HG02938 (cell line): Measurements from ENCODE around the gene ATP5PD.

Experiments
- ATAC-seq: cut with Tn5 transposase; IDR thresholded peaks from one replicate; pipeline ENCODE4 v1.9.1; 2021; ENCODE audit warnings: mild to moderate bottlenecking, moderate library complexity; ENCODE audit not compliant: unreplicated experiment

The ATP5PD gene

DNA sequence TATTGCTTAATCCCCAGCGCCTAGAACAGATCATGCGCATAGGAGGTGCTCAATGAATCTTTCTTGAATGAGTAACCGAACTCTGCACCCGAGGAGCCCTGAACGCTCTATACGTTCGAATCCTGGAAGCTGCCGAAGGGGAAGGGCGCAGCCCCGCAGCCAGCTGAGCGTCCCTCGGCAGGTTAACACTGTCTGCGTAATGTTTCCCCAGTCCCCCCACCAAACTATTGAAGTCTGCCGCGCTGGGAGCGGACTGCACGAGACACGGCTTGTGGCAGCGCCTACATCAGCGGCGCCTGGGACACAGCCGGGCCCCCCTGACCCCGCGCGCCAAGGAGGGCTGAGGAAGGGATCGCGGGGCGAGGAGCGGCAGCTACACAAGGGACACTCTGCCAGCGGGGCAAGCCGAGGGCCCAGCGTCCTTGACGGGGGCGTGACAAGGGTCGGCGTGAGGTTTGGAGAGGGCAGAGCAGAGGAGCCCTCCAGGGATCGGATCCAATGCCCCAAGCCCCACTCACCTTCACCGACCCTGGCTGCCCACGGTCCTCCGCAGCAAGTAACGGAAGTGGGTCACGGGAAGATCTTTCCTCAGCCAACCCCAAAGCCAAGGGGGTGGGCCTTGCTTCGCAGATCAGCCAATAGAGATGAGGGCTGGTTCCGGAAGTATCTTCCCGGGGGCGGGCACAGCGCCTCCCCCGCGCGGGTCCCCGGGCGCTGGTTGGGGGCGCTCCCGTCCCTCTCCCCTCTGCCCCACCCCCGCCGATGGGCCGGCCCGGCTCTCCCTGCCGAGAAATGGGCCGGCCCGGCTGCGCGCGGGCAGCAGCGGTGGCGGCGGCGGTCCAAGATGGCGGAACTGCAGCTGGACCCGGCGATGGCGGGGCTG is at the start of gene ATP5PD, which contains the start of gene KCTD2:
TSS of gene ATP5PD (minus strand) at position 563 of the 883 bp plus-strand sequence. CDS start 4,319 bp downstream, outside the sequence.
TSS of gene KCTD2 (plus strand) at position 819 of the 883 bp plus-strand sequence. CDS start at position 845, 26 bp downstream.
- peak; percentile 94 for ATAC-seq

DNA sequence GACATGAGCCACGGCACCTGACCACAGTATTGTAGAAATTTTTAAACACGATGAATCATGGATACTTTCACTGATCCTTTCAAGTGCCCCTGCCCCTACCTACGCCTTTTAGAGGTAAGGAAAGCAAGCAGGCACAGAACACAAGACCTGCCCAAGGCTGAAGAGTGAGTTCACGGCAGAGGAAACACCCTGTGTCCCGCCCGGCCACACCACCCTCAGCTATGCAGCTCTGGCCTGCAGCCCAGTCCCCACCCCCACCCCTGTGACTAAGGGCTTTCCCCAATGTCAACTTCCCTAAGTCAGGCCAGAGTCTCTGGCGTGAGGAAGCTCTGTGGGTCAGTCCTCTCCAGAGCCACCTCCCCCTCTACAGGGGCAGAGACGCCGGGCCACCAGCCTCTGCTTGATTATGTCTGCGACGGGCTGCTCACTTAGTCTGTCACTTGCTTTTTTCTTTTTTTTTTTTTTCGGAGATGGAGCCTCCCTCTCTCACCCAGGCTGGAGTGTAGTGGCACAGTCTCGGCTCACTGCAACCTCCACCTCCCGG is 49.4 kb upstream of the ATP5PD start:
- no peak for ATAC-seq

DNA sequence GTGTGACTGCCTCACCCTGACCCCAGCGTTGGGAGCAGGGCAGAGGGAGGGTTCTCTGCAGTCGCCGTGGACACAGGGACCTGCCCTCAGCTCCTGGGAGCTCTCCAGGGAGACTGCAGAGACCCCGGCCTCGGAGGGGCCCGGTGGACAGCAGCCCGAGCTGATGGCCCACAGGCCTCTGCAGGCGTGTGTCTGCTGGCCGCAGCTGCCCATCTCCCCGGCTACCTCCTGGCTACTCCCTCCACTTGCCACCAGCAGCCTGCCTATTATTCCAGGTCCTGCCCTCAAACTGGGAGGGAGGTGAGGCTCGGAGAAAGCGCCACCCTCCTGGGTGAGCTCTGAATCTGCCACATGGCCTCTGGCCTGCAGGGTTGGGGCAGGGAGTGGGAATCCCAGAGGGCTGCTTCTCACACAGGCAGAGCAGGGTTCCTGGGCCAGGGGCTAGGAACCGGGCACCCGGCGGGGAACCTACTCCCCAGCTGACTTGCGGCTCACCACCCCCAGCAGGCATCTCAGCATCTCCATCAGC is 48.2 kb upstream of the ATP5PD start:
- no peak for ATAC-seq

DNA sequence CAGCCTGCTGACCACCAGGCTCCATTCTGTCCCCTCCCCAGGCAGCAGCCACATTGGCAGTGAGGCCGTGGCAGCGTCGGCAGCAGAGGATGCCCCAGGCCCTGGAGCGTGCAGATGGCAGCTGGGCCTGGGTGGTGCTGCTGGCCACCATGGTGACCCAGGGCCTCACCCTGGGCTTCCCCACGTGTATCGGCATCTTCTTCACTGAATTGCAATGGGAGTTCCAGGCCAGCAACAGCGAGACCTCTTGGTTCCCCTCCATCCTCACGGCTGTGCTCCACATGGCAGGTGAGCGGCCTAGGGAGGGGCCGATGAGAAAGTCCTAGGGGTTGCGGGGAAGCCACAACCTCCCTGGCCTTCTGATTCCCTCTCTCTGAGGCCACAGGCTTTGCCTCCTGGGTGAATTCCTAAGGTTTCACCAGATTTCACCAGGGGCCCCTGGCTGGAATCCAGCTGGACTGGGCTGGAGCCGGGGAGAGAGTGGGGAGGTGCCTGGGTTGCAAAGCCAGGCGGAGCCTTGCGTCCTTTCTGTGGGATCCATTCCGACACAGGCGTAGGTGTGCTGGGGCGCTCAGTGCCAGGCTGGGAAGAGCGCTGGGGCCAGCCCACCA is 46.9 kb upstream of the ATP5PD start:
- no peak for ATAC-seq

DNA sequence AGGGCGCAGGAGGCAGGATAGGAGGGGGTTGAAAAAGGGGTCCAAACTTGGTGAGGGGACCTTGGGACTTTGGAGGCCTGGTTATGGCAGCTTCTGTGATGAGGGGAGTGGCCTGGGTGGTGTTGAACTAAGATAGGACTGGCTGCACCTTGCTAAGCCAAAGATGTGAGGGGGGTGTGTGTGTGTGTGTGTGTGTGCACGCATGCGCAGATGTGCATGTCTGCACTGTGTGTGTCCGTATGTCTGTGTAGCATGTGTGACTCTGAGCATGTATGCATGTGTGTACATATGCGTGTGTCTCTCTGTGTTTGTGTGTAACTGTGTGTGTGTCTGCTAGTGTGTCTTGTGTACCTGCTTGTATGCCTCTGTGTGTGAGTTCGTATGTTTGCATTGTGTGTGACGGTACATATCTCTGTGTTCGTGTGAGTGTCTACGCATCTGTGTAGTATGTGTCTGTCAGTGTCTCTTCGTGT is 45.1 kb upstream of the ATP5PD start:
- no peak for ATAC-seq

DNA sequence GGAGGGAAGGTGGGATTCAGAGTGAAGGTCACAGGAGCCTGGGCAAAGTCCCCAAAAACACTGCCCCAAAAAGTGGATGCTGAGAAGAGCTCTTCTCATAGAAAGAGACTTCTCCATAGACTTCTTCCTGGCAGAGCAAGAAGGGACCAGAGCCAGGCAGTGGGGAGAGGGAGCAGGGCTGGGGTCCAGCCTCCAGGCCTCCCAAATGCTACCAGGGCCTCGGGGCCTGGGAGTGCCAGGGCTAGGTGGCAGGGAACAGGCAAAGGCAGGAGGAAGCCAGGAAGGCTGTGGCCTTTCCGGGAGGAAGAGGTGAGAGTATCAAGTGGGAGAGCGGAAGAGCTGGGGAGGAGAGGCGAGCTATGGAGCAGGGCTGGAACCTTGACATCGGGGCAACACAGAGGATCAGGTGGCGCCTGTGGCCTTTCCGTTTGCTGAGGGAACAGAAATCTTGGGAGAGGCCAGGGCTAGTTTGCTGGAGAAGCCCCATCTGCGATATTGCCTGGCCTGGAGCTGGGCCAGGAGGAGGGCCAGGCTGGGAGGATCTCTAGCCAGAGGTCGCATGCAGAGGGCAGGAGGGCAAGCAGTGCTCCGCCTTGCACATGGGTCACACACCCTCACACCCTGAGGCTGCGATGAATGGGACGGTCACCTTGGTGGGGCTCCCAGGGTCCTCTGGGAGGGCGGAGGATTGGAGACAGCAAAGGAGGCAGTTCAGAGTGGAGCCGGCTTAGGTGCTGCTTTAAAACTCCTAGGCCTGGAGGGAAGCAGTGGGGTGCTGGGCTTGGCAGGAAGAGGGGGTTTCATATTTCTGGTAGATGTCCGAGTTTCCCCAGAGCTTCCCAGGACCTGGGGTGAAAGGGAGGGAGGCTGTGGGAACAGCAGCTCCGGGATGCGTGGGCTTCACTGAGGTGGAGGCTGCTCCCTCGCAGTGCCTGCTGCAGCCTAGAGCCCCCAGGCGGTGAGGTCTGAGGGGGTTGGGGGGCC is 44.4 kb upstream of the ATP5PD start:
- no peak for ATAC-seq

DNA sequence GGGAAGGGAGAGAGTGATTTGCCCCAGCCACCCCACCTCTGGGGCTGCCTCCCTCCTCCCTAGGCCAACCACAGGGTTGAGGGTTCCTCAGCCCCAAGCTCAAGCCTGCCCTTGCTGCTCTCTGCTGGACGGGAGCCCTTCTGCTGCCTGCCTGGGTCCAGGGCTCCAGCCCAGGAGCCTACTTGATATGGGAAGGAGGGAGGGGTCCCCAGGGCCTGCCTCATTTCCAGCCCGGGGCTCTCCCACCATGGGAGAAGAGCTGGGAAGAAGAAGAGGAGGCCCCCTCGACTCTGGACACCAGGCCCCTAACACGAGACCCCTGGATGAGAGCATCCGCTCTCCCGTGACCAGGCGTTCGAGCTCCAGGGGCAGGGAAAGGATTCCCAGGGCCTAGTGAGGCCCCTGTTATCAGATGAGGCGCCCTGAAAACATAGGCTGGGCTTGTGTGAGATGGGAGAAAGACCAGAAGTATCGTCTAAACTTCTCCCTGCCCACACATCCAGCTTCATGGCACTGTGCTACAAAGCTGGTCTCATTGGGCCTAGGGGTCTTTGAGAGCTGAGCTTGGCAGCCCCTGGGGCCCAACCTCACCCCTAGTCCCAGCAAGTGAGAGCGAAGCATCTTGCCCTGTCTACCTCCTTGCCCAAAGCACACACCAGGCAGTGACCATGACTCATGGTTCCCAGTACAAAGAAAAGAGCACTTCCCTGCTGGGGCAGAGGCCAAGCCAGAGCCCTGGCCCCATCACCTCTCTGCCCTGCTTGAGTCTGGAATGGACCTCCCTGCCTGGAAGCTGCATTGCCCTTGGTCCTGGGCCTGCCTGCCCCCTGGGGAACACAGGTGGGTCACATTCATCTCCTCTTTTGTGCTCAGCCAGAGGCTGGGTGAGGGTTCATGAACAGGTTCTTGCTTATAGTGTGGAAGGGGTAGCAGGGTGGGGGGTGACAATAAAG is 42.0 kb upstream of the ATP5PD start:
- ATAC-seq, result no peak

DNA sequence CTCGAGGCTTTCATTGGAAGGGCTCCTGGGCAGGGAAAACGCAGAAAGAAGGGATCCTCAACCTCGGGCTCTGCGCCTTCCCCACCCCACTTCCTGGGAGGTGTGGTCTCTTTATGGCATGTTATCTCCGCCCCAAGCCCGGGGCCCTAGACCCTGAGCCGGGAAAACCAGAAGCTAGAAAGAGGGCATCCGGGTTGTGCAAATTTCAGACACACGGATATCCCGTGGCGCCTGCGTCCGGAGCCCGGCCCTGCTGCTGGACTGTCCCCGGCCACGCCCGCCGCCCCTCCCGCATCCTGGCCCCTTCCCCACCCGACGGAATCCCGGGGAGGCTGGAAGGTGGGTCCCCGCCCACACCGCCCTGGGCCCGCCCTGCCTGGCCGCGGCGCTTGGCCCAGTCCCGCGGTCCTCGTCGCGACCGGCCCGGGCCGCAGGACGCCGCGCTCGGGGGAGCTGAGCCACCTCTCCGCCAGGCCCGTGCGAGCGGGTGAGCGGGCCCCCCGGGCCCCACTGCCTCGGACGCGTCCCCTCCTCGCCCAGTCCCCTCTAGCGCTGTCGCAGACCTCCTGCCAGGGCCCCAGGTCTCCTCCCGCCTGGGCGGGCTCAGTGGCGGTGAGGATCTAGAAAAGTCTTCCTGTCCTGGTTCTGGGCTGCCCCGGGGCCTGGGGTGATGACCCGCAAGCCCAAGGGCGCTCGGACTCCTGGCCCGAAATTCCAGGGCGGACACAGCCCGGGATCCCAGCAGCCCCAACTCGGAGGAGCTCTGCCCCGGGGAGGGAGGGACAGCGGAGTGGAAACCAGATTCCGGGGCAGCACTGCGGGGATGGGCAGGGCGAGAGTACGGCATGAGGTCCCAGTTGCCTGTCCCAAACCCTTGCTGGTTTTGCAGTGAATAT is 41.0 kb upstream of the ATP5PD start, which contains the start of gene SLC16A5:
TSS of gene SLC16A5 (plus strand) at position 397 of the 896 bp plus-strand sequence. CDS start 5,683 bp downstream, outside the sequence.
- no peak for ATAC-seq

DNA sequence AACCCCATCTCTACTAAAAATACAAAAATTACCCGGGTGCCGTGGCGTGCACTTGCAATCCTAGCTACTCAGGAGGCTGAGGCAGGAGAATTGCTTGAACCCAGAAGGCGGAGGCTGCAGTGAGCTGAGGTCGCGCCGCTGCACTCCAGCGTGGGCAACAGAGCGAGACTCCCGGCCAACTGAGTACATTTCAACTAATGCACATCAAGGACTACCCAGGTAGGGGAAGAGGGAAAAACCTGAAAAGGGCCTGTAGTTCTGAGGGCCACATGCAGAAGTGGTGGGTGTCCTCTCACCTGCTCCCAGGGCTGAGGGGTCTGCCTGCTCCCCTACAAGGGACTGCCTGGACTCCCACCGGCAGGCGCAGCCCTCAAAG is 40.4 kb upstream of the ATP5PD start:
- ATAC-seq, result no peak

DNA sequence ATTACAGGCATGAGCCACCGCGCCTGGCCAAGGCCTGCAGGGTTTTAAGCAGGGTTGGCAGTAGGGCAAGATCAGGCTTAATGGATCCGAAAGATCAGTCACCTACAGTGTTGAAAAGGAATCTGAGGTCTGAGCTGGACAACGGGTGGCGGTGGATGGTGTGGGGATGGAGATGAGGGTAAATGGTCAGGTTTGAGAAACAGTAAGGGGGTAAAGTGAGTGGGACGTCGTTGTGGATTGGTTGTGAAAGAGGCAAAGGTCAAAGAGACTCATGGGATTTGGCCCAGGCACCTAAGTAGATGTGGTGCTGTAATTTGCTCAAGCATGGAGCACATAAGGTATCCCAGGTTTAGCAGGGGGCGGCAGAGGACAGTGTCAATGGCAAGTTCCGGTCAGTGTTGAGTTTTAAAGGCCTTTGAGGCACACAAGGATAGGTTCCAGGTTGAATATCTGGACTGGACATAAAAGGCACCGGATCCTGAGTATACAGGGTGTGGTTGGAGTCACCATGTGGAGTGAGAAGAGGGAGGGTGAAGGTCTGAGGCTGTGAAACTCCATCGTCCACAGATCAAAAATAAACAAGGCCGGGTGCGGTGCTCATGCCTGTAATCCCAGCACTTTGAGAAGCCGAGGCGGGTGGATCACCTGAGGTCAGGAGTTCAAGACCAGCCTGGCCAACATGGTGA is 39.9 kb upstream of the ATP5PD start:
- no peak for ATAC-seq

DNA sequence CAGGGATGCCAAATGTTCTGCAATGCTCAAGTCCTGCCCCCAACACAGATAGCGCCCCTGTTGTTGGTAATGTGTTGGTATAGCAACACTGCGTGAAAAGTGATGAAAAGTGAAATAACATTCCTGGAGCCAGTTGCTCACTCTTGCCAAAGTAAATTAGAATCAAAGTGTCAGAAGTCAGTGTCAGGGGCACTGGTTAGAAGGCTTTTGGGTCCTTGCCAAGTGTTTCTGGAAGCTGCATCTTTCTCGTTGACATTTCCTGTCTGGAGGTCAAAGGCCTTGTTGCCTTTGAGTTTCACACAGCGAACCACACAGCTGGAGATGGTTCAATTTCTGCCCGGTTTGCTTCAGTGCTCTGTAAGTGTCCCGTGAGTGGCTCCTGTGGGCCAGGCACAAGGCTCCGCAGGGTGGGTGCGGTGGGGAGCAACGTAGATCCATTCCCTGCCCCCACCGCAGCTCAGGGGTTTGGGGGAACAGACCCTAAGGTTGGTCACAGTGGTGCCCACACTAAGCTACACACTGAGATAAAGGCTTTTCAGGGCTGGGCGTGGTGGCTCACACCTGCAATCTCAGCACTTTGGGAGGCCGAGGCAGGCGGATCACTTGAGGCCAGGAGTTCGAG is 37.4 kb upstream of the ATP5PD start:
- ATAC-seq, result no peak

DNA sequence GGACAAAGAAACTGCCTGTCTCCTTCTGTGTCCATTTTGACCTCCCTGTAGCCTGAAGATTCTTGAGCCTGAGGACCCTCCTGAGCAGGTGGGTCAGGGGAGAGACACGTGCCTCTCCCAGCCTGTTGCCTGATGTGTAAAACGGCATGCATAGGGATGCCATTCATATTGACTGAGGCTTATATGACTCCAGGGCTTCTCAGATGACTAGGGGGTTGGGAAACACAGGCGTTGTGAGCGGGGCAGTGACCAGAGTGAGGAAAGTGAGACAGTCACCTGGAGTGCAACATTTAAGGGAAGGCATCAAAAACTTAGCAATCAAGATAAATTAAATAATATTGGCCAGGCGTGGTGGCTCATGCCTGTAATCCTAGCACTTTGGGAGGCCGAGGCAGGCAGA is 35.9 kb upstream of the ATP5PD start:
- ATAC-seq, result no peak

DNA sequence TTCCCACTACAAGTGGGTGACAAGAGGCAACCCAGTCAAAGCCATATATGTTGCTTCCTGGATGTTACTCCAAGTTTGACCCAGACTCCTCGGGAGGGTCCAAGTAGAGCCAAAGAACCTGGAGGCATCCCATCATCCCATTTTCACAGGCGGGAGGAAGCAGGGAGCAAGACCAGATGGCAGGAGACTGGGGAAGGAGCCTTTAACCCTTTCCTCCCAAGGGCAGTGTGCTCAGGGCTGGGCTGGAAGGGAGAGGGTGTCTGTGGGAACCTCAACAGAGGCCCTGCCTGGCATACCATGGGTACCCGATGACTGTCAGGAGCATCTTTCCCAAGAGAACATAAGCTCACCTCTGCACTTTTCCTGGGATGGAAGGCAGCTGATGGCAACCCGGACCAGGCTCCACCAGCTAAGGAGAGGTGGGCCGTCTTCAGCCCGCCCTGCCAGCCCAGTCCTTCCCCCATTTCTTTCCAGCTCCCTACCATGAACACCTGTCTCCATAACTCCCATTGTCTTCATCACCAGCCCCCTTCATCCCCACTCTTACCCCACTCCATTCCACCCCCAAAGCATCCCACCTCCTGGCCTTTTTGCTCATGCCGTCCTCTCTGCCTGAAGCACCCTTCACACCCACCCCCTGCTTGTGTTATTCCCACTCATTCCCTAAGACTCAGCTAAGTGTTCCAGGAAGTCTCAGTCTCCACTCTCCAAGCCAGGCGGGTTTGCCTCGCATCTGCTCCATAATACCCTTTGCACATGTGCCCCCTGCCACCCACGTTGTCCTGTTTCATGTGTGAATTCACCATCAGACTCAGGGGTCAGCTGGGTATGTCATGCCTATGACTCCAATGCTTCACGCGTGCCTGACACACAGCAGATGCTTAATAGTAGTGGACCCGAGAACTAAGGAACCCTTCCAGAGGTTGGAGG is 35.1 kb upstream of the ATP5PD start:
- no peak for ATAC-seq

DNA sequence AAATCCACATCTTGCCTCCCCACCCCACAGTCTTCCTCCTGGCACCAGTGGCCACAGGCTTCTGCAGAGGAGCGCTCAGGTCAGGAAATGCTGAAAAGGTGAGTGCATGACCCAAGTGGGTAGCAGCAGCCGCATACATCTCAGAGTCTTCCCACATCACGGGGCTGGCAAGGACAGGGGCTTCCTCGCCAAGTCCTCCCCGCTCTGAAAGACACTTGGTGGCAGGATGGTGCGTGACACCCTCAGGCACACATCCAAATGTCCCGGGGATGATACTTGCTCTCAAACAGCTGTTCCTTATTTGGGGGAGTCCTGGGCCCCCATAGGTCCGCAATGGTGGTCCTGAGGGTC is 32.2 kb upstream of the ATP5PD start:
- no peak for ATAC-seq

DNA sequence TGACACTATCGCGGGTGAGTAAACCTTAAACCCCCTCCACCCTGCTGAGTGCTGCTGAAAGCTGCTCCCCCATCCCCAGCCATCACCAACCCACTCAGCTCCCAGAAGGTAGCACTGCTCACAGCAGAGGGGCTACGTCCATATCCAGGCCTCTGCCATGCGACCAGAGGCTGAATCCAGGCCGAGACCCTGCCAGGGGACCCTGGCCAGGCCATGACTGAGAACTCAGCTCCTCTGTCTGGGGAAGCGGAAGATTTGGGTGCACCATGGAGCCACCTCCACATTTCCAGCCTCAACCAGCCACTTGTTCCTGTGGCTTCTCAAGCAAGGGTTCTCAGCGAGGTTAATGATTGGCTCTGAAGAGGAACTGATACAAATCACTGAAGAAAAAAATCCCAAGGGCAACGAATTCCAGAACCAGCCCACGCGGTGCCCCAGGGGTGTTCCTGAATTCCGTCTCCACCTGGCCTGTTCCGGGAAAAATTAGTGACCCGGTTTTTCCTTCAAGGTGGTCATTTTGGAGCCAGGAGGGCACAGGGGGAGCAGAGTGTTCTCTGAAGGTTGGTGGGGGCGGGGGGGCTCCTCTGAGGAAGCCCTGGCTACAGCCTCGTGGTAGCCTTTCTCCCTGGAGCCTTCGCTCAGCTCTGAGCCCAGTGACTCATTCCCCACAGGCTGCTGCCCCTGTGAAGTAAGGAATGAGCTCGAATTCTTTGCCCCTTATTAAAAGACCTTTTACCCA is 31.7 kb upstream of the ATP5PD start:
- no peak for ATAC-seq
